ENCODE measurements around the gene RPL37.
A peak's percentile ranks its signal among the peaks of the same experiment; 100 is the strongest.
"Not testable (repeated sequence)": the region's sequence is repeated elsewhere in the genome, so short reads cannot be mapped to it uniquely, and the experiment has no call there.

Gene RPL37

DNA sequence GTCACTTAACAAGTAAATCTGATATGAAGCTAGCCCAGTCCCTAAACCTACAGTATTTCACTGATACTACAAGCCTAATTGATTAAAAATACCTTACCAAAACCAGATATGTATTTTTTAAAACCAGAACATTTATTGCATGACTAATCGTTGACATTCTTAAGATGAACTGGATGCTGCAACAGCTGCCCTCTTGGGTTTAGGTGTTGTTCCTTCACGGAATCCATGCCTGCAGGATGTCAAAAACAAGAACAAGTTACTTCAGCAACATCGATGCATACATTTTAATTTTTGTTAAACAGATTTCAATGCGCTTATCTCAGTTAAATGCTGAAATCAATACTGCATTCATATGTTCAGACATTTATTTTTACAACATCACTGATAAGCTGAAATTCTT lies 2.7 kb downstream of the RPL37 start:
- DNase-seq: no peak

DNA sequence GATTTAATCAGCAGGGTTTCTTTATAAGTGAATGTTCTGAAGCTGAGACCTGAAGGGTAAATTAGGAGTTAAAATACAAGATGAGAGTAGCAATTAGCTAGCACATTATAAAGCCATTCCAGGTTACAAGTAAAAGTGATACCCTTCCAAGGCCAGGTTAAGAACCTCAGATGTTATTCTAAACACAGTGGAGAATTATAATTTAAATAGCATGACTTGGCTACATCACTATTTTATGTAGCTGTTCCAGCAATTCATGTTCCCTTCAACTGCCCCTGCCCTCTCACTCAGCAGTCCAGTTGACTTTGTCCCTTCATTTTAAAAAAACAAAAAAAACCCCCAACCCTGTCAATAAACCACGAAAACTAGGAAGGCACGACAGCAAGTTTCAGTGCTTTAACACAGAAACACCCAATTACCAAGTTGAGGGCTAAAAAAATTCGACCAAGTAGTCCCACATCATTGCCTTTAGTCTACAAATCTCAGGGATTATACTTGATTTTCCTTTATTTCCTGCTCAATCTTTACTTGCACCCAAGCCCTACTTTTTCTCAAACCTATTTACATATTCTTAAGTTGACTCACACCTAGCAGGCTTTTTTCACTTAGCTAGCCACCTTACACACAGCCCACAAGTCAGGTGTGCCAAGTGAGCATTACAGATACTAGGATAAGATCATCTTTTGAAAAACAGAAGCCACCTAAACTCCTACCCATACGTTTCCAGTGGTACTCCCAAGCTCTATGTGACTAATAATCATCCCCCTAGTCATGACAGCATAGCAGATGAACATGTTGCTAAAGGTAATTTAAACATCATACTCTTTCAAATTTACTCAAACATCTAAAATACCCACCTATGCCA lies 3.4 kb downstream of the RPL37 start:
- no peak for DNase-seq

DNA sequence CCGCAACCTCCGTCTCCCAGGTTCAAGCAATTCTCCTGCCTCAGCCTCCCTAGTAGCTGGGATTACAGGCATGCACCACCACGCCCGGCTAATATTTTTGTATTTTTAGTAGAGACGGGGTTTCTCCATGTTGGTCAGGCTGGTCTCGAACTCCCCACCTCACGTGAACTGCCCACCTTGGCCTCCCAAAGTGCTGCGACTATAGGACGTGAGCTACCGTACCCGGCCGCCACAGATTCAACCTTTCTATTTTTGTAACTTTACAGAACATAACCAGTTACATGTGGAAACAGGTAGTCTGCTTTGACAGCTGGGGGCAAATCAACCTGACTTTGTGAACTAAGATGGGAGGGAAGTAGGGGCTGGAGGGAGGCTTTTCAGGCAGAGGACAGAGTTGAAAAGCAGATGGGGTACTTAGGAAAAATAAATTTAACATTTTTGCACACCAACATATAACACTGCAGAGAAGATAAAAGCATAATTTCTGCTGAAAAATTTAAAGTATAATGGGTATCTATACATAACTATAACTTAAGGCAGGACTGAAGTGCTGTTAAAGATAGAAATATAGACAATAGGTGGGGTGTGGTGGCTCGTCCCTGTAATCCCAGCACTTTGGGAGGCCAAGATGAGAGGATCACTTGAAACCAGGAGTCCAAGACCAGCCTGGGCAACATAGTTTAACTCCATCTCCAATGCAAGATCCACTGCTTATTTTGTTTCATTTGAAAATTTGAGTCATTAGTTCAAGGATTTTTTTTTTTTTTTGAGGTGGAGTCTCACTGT lies 5.1 kb downstream of the RPL37 start:
- DNase-seq: no peak

DNA sequence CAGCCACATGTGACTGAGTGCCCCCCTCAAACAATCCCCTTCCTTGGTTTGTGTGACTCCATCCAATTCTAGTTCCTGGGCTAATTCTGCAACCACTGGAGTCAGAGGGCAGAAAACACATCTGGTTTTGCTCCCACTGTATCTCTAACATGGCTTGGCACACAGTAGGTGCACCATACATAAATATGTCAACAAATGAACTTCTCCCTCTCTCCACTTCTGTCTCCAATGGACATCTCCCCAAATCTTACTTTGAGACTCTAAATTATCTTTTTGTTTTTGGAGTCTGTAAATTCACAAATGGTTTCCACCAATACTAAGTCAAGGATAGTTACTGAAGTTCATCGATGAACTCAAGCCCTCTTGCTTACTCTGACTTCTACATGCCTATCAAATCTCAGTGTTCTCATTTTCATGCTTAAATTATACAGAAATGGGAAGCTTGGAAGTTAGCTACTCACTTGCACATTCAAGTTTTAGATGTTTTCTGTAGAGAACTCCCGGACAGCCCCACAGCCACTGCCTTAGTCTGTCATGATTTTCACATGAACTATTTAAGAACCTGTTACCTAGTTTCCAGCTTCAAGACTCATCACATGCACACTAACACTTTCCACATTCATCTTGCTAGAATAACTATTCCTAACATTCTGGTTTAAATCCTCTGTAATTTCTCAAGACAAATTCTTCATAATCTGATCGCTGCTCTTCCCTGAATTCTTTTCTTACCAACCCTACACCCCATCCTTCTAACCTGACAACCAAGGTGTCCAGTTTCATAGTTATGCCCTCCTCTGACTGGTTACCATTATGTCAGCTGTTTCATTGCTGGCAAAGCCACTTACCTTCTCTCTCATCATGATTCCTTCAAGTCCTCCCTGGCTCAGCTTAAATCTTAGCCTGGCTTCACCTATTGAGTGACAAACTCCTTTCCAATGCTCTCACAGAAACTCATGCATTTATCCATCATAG lies 6.0 kb downstream of the RPL37 start:
- DNase-seq: no peak

DNA sequence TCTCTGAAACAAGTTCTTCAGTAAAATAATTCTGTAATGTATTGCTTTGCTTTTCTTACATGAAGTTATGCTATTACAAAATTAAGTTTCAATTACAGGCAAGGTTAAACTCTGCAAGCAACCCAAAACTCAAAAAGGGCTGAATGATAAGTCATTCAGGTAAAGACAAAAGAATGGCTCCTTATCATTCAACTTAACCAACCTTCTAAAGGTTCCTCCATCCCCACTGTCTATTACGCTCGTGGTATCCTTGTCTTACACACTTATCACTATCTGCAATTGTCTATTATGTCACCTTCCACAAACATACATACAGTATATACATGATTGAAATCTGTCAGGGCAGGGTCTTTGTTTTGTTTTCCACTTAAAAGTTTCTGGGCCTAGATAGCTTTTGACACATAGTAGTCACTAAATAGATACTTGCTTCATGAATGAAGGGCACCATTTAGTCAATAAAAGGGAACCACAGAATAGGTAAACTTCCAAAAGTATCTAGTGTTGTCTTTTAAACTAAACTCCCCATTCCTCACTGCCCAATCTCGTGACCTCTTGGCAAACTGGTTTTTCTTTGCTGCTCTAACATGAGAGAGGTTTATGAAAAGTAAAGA lies 6.9 kb downstream of the RPL37 start:
- DNase-seq: no peak

DNA sequence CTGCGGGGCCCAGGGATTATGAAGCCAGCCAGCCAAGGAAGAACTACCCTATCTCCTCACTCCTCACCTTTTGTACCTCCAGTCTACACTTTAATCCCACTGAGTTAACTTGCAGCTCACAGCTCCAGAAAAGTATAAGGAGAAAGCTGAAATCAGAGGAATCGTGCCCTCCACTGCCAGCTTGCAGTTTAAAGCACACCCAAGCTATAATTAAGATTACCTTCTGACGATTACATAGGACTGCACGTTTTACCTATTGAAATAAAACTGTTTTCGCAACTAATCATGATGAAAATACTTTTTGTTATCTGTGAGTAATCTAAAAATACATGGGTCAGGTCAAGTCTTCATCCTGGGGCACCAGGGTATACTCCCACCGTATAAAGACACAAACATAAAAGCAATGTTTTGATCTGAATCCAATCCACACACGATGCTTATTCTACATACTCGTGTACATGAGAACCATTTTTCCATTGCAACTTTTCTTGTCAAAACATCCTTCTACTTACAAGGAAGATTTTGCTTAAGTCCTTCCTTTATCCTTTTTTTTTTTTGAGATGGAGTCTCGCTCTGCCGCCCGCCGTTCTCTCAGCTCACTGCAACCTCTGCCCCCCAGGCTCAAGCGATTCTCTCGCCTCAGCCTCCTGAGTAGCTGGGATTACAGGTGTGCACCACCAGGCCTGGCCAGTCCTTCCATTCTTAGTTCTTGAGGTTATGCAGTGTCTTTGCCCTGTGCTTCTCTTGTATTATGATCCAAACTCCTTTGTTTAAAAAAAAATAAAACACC lies 7.6 kb downstream of the RPL37 start:
- DNase-seq: no peak

DNA sequence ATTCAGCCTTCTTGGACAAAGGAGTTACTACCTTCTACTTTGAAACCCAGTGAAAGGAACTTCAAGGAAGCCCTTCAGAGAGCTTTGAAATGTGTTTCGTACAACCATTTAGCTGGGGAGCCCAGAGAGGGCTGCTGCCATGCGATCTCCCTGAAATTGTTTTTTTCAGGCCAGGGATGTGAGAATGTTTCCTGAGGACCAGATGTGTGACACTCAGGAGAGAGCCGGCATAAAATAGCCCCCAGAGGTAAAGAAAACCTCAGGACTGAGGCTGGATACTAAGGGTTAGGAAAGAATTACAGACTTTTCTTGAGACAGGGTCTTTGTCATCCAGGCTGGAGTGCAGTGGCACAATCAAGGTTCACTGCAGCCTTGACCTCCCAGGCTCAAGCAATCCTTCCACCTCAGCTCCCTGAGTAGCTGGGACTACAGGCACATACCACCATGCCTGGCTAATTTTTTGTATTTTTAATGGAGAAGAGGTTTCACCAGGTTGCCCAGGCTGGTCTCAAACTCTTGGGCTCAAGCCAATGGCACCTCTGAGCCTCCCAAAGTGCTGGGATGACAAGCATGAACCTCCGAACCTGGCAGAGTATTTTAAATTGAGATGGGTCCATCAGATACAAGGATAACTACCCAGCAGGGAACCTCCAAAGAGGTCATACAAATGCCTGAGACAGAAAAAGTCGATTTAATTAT lies 8.4 kb downstream of the RPL37 start:
- no peak for DNase-seq

DNA sequence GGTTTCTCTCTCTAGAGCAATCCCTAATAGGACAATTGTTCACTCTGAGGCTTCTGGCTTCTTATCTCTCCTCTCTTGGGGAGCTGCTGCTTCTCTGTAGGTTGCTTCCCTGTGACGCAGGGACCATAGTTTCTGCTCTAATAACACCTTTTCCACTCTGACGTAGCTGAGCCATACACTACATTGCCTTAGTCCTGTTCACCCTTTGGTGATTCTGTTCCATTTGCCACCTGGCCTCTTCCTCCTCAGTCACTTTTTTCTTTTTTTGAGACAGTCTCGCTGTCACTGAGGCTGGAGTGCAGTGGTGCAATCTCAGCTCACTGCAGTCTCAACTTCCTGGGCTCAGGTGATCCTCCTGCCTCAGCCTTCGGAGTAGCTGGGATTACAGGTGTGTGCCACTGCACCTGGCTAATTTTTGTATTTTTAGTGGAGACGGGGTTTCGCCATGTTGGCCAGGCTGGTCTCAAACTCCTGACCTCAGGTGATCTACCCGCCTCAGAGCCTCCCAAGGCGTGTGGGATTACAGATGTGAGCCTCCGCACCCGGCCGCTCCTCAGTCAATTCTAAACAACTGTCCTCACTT lies 9.5 kb downstream of the RPL37 start:
- not testable (repeated sequence) for DNase-seq

DNA sequence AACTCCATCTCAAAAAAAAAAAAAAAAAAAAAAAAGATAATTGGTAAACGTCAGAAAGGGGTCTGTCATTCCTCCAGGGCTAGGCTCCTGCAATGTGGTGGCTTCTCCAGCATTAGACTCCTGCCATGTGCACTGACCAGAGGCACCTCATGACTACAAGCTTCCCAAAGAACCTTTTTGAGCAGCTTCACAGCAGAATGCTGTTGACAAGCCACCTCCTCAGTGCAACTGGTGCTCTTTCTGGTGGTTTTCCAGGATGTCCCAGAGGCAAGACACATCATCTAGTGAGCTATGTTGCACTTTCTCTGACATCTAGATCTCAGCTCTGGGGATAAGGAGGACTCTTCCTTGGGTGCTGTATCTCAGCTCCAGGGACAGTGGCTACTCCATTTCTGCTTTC lies 11.6 kb downstream of the RPL37 start:
- no peak for DNase-seq

DNA sequence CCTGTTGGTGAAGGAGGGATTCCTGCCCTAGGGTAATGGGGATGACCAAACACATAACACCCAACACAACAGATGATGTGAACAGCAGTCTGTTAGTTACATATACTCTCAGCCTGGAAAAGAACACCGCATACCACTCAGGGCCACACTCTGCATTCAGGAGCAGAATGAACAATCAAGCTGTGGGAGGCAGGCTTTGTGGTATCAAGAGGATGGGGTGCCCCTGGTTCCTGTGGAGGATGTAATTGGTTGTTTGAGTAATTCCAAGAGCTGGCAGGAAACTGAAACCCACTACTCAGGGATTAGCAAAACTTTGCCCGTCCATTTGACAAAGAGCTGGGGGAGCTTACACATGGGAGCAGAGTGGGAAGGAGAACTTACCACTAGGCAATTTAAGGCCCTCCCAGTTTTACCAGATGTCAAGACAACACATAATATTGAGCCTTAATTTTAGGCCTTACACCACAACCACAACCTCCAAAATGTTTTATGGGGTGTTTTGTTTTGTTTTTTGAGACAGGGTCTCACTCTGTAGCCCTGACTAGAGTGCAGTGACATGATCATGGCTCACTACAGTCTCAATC lies 21.2 kb downstream of the RPL37 start:
- no peak for DNase-seq

DNA sequence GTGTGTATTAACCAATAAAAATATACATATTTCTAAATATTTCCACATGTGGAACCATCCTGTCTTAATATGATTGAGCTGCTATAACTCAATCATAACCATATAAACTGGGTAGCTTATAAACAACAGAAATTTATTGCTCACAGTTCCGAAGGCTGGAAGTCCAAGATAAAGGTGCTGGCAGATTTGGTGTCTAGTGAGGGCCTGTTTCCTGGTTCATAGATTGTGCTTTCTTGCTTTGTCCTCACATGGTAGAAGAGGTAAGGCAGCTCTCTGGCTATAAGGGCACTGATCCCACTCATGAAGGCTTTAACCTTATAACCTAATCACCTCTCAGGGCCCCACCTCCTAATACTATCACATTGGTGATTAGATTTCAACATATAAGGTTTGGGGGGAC lies 22.9 kb downstream of the RPL37 start:
- DNase-seq: no peak

DNA sequence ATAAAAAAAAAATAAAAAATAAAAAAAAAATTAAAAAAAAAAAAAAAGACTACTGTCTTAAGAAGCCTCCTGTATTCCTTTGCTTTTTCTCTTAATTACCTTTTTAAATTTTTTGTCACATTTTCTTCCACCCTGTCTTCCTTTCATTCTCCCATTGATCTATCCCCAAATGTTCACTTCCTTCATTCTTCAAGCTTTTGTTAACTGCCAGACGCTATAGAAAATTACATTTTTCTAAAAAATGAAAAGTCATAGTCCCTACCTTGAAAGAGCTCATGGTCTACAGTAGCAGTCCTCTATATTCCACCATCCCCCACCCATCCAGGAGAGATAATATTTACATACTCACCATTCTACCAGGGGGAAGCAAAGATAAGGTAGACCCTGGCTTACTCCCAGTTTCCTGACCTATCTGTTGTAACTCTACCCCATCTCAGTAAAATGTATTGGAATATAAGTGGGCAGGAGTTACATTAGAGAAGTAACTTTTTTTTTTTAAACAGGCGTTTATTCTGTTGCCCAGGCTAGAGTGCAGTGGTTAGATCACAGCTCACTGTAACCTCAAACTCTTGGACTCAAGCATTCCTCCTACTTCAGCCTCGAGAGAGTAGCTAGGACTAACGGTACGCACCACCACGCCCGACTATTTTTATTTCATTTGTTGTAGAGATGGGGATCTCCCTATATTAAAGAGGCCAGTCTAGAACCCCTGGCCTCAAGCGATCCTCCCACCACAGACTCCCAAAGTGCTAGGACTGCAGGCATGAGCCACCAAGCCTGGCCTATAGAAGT lies 33.1 kb downstream of the RPL37 start:
- no peak for DNase-seq

DNA sequence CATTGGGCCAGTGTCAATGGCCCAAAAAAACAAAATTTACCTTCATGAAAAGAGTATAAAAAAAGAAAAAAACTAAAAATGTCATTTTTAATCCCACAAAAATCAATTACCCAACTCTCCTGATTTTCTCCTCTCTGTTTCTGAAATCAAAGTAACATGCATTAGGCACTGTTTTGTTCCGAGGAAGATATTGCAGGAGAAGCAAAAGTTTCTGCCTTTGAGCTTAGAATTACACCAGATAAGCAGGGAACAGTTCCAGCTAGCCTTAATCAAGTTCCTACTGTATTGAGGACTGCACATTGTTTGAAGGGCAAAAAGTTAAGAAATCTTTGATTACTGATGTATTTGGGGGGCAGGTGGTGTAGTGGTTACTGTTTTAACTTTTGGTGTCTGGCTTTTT lies 35.8 kb downstream of the RPL37 start:
- DNase-seq: no peak

DNA sequence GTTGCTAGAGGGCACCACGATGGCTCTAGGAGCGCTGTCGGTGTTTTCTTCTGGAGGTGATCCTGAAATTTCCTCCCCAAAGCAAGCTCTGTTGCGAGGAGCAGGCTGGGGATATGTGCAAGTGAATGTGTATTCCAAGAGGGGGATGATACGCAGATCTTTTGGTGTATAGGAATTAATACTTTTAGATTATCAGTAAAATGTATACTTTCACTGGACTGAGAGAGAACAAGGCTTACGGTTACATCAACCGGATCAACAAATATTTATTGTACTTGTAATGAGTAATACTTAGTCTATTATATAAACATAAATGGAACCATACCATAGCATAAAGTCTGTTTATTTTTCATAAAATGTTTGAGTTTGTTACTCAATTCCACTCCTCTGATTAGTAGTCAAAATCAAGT lies 36.2 kb downstream of the RPL37 start:
- DNase-seq: no peak

DNA sequence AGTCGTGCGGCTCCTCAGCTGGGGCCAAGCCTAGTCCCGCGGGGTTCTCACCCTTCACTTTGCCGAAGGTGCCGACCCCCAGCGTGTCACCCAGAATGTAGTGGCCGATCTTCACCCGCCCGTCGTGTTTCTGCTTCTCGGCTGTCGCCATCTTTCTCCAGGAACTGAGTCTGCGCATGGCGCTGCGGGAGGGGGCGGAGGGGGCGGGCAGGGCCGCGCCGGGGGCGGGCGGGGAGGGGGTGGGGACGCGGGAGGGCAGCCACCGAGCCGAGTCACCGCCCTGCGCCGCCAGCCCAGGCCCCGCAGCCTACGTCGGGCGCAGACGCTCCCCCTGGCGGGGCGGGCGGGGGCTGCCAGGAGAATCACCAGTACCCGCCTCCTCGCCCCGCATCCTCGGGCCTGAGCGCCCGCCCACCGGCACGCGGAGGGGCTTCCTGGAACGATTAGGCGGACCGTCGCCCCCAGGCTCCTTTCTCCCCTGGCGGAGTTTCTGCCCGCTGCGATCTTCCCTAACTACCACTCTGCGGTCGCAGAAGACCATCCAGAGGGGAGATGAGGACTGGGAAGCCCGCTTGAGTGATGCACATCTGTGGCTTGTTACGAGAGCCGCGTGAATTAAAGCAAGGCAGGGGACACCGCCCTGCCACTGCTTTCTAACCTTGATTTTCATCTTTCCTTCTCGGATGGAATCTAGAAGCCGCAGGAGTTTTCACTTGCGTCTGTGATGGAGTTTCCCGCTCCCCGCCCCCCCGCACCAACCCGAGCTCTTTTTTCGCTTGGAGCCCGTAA lies 36.8 kb downstream of the RPL37 start, which contains the start of gene PRKAA1:
TSS of gene PRKAA1 (minus strand) at position 363 of the 789 bp plus-strand sequence. CDS start at position 178, 185 bp downstream.
- DNase-seq: peak; percentile 90

DNA sequence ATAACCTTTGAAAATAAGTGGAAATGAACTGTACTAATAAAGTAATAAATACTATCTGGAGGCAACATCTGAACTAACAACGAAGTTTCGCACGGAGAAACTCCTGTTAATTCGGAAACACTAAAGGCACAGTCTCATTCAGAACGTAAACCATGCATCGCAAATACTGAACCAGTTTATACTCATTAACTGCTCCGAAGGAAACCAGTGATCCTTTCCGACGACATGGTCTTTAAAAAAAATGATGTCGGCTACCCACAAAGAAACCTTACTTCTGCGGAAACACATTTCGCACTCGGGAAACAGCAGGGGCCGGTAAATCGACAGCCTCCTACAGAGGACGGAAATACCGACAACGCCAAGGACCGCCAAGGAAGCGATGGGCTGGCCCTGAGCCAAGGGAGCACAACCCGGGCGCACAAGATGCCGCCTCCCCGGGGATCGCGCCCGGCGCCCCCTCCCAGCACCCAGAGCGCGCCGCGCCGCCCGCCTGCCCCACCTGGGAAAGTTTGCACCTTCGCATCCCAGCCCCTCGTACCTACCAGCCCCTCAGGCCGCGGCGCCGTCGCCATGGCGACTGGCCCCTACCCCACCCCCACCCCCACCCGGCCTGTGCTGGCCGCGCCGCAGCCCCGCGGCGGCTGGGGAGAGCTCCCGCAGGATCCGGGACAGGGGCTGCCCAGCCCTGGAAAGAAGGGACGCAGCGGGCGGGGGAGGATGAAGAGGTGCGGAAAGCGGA lies 37.6 kb downstream of the RPL37 start:
- DNase-seq: peak; percentile 71

DNA sequence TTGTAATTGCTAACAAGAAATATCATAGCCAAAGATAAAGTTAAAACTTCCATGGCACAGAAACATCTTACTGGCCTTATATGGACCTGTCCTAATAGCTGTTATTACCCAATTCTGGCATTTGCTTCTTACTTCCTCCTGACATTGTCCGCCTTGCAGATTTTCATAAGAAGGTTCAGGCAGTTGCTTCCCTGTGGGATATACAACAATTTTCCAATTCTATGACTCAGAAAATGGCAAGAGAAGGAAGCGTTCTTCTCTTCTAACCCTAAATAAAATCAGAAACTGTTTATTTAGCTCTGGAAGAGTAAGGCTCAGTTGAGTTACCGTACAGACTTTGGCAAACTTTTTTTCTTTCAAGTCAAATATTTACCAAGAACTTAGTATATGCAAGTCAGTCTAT lies 38.5 kb downstream of the RPL37 start:
- DNase-seq: no peak

DNA sequence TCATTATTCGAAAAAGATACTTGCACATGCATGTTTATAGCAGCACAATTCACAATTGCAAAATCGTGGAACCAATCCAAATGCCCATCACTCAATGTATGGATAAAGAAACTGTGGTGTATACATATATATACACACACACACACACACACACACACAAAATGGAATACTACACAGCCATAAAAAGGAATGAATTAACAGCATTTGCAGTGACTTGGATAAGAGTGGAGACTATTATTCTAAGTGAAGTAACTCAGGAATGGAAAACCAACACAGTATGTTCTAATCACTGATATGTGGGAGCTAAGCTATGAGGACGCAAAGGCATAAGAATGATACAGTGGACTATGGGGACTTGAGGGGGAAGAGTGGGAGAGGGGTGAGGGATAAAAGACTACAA lies 40.1 kb downstream of the RPL37 start:
- not testable (repeated sequence) for DNase-seq

Data from activated CD4-positive, CD25-positive, alpha-beta regulatory T cell treated with anti-CD3 and anti-CD28 coated beads, Interleukin-2, amount 50 U/mL, for 72 hours (primary cell).